Measurements from ENCODE around the gene AMBRA1.

The AMBRA1 gene

DNA sequence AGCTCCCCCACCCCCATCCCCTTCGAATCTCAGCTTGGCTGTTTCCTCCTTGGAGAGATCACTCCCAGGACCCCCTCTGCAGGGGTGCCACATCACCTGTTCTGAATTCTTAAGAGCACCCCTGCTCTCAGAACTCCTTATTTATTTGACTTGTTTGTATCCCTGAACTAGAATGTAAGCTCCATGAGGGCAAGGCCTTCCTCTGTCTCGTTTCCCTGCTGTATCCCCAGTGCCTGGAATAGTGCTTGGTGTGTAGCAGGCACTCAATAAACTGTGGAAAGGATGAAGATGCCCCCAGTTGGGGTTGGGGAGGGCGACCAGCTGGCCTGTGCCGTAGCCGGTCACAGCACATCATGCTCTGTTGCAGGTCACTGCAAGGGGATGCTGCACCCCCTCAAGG, 216.0 kb downstream of the AMBRA1 start:
- ChIA-PET POLR2A (interaction anchor here (1.4 kb wide), 1 partner anchor 29 kb away, joined by 4 read pairs; no protein-coding TSS in a partner anchor), CTCF (interaction anchor here (1.6 kb wide), 1 partner anchor 8 kb away, joined by 8 read pairs; no protein-coding TSS in a partner anchor)
- DNase-seq (ENCODE audit: extremely low spot score), result no peak
- TF ChIP-seq LEF1 (IDR thresholded peaks at IDR 0.05; ENCODE audit: borderline replicate concordance) (no peak), FOXK2 (IDR thresholded peaks at IDR 0.05) (no peak), CTBP1 (IDR thresholded peaks at IDR 0.05; ENCODE audit: borderline replicate concordance) (no peak), NFRKB (IDR thresholded peaks at IDR 0.05) (no peak), SP1 (IDR thresholded peaks at IDR 0.05) (no peak), ZNF384 (IDR thresholded peaks at IDR 0.05) (no peak), SUZ12 (IDR thresholded peaks at IDR 0.05) (no peak)

DNA sequence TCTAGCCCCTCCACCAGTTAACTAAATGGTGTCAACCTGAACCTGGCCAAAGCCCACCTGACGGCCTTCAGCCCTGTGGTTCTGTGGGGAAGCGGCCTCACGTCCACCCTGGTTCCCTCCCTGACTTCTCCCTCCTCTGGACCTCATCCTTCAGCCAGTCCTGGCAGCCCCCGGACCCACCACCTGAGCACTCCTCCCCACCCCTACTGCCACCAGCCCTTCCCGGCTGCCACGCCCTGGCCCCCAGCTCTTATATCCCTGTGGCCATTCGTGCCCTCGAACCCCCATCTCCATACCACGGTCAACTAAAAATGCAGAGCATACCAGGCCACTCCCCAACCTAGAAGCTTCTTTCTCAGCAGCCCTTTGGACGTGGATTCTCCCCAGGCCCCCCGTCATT, 216.5 kb downstream of the AMBRA1 start:
- ChIA-PET POLR2A (interaction anchor here (1.4 kb wide), 1 partner anchor 29 kb away, joined by 4 read pairs; no protein-coding TSS in a partner anchor), CTCF (no interaction called here)
- DNase-seq (ENCODE audit: extremely low spot score), result no peak
- no peak for TF ChIP-seq LEF1 (IDR thresholded peaks at IDR 0.05; ENCODE audit: borderline replicate concordance)
- TF ChIP-seq FOXM1 (IDR thresholded peaks at IDR 0.05; ENCODE audit: borderline replicate concordance), result no peak
- TF ChIP-seq, protein P1, sequence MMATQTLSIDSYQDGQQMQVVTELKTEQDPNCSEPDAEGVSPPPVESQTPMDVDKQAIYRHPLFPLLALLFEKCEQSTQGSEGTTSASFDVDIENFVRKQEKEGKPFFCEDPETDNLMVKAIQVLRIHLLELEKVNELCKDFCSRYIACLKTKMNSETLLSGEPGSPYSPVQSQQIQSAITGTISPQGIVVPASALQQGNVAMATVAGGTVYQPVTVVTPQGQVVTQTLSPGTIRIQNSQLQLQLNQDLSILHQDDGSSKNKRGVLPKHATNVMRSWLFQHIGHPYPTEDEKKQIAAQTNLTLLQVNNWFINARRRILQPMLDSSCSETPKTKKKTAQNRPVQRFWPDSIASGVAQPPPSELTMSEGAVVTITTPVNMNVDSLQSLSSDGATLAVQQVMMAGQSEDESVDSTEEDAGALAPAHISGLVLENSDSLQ (IDR thresholded peaks at IDR 0.05), result no peak
- TF ChIP-seq BHLHE40 (IDR thresholded peaks at IDR 0.05; ENCODE audit: borderline replicate concordance), result no peak
- TF ChIP-seq SP1 (IDR thresholded peaks at IDR 0.05), result no peak
- TF ChIP-seq FOXK2 (IDR thresholded peaks at IDR 0.05), result no peak
- no peak for TF ChIP-seq TARDBP (IDR thresholded peaks at IDR 0.05)
- TF ChIP-seq L3MBTL2 (conservative IDR thresholded peaks at IDR 0.05), result no peak
- TF ChIP-seq CTBP1 (IDR thresholded peaks at IDR 0.05; ENCODE audit: borderline replicate concordance), result no peak
- TF ChIP-seq SUZ12 (IDR thresholded peaks at IDR 0.05), result no peak
- TF ChIP-seq ZNF384 (IDR thresholded peaks at IDR 0.05), result no peak
- no peak for TF ChIP-seq HDGF (IDR thresholded peaks at IDR 0.05; ENCODE audit: borderline replicate concordance)
- no peak for TF ChIP-seq ELF4 (IDR thresholded peaks at IDR 0.05)
- TF ChIP-seq NFRKB (IDR thresholded peaks at IDR 0.05), result no peak
- TF ChIP-seq ARNT (IDR thresholded peaks at IDR 0.05), result no peak
- no peak for TF ChIP-seq FOXA1 (IDR thresholded peaks at IDR 0.05)

DNA sequence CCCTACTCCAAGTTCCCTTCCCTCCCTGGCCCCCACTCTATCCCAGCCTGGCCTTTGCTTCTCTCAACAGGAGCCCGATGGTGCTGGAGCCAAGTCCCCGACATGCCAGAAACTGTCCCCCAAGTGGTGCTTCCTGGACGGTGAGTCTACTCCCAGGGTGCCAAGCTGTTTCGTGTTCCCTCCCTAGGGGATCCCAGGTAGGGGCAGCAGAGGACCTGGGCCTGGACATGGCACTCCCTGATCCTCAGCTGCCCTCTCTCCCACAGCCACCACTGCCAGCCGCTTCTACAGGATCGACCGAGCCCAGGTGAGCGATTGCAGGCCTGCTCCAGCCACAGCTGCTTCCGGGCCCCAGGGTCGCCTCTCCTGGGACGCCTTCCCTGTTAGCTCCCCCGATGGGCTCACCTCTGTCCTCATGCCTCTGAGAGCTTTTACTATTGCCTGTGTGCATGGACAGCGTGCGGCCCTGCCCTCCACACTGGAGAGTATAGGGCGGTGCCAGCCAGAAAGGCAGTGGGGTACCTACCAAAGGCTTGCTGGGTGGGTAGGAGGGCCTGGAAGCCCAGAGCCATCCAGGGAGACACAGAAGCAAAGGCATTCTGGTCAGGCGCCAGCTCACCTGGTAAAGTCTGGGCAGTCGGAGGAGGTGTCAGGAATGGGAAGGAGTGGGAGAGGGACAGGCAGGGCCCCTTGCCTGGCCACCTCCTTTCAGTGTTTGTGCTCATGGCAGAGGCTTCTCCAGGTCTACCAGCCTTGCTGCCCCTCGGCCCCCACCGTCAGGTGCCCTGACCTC, 217.4 kb downstream of the AMBRA1 start:
- CTCF ChIA-PET, result interaction anchor here (0.7 kb wide), 1 partner anchor 16 kb away, joined by 3 read pairs; no protein-coding TSS in a partner anchor
- TF ChIP-seq FOXK2 (IDR thresholded peaks at IDR 0.05), result no peak
- TF ChIP-seq ELF4 (IDR thresholded peaks at IDR 0.05), result no peak
- TF ChIP-seq SP1 (IDR thresholded peaks at IDR 0.05), result no peak
- no peak for TF ChIP-seq SUZ12 (IDR thresholded peaks at IDR 0.05)
- no peak for TF ChIP-seq FOXM1 (IDR thresholded peaks at IDR 0.05; ENCODE audit: borderline replicate concordance)
- TF ChIP-seq NFRKB (IDR thresholded peaks at IDR 0.05), result no peak
- TF ChIP-seq LEF1 (IDR thresholded peaks at IDR 0.05; ENCODE audit: borderline replicate concordance), result no peak
- TF ChIP-seq ARNT (IDR thresholded peaks at IDR 0.05), result no peak
- TF ChIP-seq BHLHE40 (IDR thresholded peaks at IDR 0.05; ENCODE audit: borderline replicate concordance), result no peak
- TF ChIP-seq, protein P1 (IDR thresholded peaks at IDR 0.05), result no peak
- TF ChIP-seq CTBP1 (IDR thresholded peaks at IDR 0.05; ENCODE audit: borderline replicate concordance), result no peak
- no peak for TF ChIP-seq FOXA1 (IDR thresholded peaks at IDR 0.05)
- no peak for TF ChIP-seq HDGF (IDR thresholded peaks at IDR 0.05; ENCODE audit: borderline replicate concordance)
- DNase-seq (ENCODE audit: extremely low spot score), result no peak
- POLR2A ChIA-PET, result no interaction called here

DNA sequence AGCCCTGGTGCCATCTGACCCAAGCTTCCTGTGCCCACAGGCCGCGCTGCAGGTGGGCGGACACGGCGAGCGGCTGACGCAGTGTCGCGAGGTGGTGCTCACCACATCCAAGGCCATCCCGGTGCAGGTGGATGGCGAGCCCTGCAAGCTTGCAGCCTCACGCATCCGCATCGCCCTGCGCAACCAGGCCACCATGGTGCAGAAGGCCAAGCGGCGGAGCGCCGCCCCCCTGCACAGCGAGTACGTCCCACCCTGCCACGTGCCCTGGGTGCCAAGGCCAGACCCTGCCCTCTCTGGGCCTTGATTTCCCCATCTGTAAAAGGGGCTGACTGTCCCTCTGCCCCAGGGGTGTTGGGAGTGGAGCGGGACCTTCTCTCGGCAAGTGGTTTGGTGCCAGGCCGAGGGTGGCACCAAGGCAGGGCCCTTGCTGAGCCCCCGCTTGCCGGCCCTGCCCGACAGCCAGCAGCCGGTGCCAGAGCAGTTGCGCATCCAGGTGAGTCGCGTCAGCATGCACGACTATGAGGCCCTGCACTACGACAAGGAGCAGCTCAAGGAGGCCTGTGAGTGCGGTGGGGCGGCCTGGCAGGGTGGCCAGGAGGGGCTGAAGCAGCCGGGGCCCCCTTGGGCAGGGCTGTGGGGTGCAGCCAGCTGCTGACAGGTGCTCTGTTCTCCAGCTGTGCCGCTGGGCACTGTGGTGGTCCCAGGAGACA, 218.3 kb downstream of the AMBRA1 start:
- ChIA-PET POLR2A (no interaction called here), CTCF (interaction anchor here (0.7 kb wide), 1 partner anchor 17 kb away, joined by 3 read pairs; no protein-coding TSS in a partner anchor)
- TF ChIP-seq BHLHE40 (IDR thresholded peaks at IDR 0.05; ENCODE audit: borderline replicate concordance) (no peak), FOXM1 (IDR thresholded peaks at IDR 0.05; ENCODE audit: borderline replicate concordance) (no peak), HDGF (IDR thresholded peaks at IDR 0.05; ENCODE audit: borderline replicate concordance) (no peak), L3MBTL2 (conservative IDR thresholded peaks at IDR 0.05) (no peak), CTBP1 (IDR thresholded peaks at IDR 0.05; ENCODE audit: borderline replicate concordance) (no peak), FOXK2 (IDR thresholded peaks at IDR 0.05) (no peak), ZNF384 (IDR thresholded peaks at IDR 0.05) (no peak), ELF4 (IDR thresholded peaks at IDR 0.05) (no peak), TARDBP (IDR thresholded peaks at IDR 0.05) (no peak), SUZ12 (IDR thresholded peaks at IDR 0.05) (no peak), SP1 (IDR thresholded peaks at IDR 0.05) (no peak), LEF1 (IDR thresholded peaks at IDR 0.05; ENCODE audit: borderline replicate concordance) (no peak), FOXA1 (IDR thresholded peaks at IDR 0.05) (no peak), NFRKB (IDR thresholded peaks at IDR 0.05) (no peak), ARNT (IDR thresholded peaks at IDR 0.05) (no peak)
- TF ChIP-seq, protein P1 (IDR thresholded peaks at IDR 0.05), result no peak
- DNase-seq (ENCODE audit: extremely low spot score), result no peak

DNA sequence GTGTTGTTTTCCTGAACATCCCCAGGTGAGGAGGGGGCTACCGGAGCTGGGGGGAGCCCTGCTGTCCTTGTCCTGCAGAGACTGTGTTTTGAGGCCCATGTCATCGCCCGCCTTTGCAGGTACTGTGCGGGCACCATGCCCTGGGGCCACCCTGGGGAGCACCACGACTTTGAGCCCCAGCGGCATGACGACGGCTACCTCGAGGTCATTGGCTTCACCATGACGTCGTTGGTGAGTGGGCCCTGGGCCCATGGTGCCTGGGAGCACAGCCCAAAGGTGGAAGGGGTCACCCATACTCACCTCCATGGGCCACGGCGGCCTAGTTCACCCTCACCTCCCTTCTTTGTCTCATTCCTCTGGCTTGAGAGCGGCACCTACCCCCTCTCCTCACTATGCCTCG, 219.0 kb downstream of the AMBRA1 start:
- DNase-seq (ENCODE audit: extremely low spot score), result no peak
- POLR2A ChIA-PET, result no interaction called here
- TF ChIP-seq NFRKB (IDR thresholded peaks at IDR 0.05) (no peak), SP1 (IDR thresholded peaks at IDR 0.05) (no peak), TARDBP (IDR thresholded peaks at IDR 0.05) (no peak), HDGF (IDR thresholded peaks at IDR 0.05; ENCODE audit: borderline replicate concordance) (no peak), BHLHE40 (IDR thresholded peaks at IDR 0.05; ENCODE audit: borderline replicate concordance) (no peak), LEF1 (IDR thresholded peaks at IDR 0.05; ENCODE audit: borderline replicate concordance) (no peak), CTBP1 (IDR thresholded peaks at IDR 0.05; ENCODE audit: borderline replicate concordance) (no peak), SUZ12 (IDR thresholded peaks at IDR 0.05) (no peak), ELF4 (IDR thresholded peaks at IDR 0.05) (no peak), L3MBTL2 (conservative IDR thresholded peaks at IDR 0.05) (no peak)
- TF ChIP-seq, protein P1 (IDR thresholded peaks at IDR 0.05), result no peak
- CTCF ChIA-PET, result no interaction called here

Measured in HEK293T (cell line).